Stimulated activated CD4-positive, alpha-beta T cell treated with anti-CD3 and anti-CD28 coated beads, Interleukin-1b, Interleukin-23, amount 100 ng/mL, for 1 hour (primary cell): ENCODE results near the gene SSR4.
"Not testable (repeated sequence)": the region's sequence is repeated elsewhere in the genome, so short reads cannot be mapped to it uniquely, and the experiment has no call there.

Source experiments
- DNase-seq, 2 donors: peaks; one replicate each; pipeline ENCODE4 v3.0.0-alpha.2; 2020; ENCODE audit warnings: low read depth in 2 of 2

Gene SSR4

DNA sequence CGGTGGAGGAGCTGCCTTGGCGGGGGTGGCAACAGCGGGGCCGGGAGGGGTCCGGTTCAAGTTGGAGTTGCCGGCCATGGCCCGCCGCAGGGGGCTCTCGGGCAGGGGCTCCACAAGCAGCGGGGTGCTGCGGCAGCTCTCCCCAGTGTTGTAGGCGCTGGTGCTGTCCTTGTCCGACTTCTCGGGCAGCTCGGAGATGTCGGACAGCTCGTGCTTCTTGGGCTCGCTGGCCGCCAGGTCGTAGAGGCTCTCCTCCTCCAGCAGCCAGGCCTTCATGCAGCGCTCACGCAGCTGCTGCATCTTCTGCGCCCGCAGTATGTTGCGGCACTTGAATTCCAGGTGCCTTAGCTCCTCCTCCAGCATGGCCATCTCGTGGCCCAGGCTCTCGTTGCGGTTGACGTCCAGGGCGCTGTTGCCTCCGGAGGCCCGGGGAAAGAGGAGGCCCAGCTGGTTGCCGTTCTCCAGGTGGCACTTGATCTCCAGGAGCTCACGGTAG, 9.7 kb downstream of the SSR4 start:
- no peak for DNase-seq

DNA sequence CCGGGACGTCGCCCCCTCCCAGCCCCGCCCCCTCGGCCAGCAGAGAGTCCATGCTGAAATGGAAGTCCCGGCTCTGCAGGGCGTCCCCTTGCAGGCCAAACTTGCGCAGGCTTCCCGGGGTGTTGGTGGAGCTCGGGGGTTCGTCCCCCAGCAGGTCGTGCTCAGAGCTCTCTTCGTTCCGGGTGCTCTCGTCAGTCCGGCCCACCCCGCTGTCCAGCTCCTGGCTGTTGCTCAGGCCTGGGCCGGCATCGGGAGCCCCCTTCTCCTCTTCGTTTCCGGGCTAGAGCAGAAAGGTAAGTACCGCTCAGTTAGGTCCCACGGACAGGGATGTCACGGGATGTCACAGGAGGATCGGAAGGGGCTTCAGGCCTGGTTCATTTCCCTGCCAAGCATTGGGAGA, 10.2 kb downstream of the SSR4 start:
- DNase-seq = no peak

DNA sequence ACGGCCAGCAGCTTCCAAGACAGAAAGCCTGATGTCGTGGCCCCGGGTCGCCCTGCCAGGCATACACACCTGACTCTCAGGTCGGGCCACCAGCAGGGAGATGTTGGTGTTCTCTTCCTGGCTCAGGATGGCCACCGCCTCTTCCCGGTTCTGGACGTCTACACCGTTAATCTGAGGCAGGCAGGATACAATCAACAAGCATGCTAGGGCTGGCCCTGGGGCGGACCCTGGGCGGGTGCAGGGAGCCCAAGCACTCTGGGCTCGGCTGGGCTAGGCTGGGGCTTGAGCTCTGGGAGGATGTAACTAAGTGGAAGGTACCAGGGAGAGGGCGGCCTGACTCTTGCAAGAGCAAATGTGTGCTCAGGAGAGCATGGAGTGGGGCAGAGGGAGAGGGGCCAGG, 11.0 kb downstream of the SSR4 start:
- no peak for DNase-seq

DNA sequence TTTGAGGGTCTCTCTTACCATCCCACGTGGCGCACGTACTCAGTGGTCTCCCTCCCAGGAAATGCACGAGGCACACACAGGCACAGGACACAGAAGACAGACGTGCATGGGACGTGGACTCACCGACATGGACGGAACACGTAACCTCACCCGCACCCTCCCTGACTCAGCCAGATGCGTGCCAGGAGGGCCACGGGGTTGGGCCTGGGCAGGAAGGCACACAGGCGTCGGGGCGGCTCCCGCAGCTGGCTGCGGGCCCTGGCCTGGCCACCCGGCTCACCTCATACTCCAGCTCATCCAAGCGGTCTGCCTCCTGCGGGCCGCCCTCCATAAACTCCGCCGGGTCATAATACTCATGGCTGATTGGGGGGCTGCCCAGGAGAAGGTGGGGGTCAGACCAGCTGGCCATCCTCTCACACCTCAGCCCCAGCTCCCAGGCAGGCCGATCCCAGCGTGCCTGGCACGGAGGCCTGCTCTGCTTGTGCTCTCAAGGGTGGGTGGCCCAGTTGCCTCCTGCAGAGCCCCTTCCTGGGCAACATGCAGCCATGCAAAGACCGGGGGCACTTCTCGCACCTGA, 12.6 kb downstream of the SSR4 start:
- no peak for DNase-seq

DNA sequence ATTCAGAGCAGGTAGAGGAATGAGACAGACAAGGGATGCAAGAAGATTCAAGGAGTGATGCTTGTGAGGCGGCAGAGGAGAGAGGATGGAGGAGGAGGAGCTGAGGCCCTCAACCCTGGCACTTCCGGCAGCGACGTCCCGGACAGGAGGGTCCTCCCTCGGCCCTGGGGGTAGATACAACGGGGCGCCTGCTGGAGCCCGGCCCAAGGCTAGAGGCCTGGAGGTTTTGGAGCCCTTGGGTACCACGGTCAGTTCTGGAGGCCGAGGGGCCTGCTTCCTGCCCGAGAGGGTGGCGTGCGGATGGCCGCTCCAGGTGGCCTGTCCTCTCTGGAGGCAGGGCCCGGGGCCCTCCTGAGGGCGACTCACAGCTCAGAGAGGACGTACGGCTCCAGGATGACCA, 13.5 kb downstream of the SSR4 start:
- DNase-seq = no peak

DNA sequence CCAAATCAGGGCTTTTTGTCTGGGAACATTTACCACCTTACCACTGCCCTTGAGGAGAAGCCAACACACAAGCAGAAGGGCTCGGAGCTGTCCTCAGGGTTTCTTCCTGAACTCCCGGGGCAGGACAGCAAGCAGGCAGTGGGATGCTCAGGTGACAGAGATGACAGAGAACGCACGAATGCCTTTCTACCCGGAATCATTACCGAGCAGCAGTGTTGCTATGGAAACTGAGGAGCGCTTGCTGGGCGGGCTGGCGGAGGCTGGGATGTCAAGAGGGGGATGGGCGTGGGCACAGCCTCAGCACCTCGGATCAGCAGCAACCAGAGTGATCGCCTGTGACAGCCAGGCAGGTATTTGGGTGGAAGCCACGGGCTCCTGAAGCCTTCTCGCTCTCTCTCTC, 17.8 kb downstream of the SSR4 start:
- no peak for DNase-seq

DNA sequence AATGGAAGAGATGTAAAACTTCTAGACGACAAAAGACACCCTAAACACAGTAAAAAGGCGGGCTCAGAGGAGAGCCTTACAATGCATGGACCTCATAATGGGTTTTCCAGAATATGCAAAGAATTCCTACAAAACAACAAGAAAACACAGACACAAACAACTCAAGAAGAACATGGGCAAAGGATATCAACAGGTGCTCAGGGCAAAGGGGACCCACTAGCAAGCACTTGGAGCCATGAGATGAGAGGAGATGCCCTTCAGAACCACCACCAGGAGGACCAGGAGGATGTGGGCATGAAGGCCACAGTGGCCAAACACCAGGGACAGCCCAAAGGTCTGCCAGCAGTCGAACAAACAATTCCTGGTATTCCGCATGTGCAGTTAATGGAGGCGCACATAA, 18.7 kb downstream of the SSR4 start:
- no peak for DNase-seq

DNA sequence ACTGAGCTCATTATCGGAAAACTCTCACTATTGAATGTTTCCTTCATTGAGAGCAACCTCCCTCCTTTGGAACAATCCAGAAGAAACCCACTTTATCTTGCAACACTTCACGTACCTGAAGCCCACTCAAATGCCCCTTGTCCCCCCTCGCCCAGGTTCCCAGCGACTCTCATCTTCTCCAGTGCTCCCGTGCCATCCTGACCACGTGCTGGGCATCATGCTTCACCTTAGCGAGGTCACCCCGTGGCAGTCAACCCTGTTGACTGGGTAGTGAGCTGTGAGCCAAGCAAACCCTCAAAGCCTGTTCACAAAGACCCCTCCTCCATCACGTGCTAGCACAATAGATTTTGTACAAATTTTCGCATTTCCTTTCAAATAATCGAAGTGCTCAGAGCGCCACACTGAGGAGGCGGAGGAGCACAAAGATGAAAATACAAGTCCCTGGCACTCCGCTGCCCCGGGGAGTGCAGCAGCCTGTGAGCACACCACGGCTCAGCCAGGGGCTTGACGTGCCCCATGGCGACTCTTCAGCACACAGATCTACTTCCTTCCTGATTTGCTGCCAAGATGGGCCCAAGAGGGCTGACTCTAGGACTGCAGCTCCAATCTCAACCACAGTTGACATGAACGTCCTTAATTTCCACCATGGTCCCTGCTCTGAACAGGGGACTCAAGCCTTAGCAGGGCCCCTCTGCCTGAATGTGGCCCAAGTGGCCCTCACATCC, 20.3 kb downstream of the SSR4 start:
- DNase-seq = no peak

DNA sequence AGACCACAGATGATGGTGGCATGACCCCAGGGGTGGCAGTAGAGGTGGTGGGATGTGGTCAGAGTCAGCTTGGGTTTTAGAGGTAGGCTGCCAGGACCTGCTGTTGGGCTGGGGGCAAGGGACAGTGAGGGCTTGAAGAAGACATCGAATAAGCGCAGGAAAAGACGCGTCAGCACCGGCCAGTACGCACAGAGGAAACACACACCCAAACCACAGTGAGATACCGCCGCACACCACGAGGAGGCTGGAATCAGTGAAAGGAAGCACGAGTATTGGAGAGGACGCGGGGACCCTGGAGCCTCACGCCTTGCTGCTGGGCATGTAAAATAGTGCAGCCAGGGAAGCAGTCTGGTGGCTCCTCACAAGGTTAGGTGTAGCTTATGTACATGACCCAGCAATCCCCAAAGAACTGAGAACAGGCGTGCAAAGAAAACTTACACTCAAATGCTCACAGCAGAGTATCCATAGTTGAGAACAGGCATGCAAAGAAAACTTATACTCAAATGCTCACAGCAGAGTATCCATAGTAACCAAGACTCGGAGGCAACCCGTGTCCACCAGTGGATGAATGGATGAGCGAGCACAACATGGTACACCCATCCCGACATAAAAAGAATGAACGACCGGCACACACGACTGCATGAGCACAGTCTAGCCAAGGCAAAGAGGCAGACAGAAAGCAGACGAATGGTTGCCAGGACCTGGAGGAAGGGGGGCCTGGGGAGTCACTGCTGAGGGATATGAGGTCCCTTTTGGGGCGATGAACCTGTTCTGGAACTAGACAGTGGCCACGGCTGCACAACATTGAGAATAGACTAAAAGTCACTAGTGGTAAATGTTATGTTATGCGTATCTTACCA, 22.6 kb downstream of the SSR4 start:
- DNase-seq = no peak

DNA sequence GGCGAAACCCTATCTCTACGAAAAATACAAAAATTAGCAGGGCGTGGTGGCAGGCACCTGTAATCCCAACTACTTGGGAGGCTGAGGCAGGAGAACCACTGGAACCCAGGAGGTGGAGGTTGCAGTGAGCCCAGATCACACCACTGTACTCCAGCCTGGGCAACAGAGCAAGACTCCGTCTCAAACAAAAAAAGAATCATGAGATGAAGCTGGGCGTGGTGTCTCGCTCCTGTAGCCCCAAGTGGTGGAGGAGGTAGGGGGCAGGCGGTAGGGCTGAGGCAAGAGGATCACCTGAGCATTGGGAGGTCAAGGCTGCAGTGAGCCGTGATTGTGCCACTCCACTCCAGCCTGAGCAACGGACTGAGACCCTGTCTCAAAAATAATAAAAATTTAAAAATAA, 23.6 kb downstream of the SSR4 start:
- not testable (repeated sequence) for DNase-seq

DNA sequence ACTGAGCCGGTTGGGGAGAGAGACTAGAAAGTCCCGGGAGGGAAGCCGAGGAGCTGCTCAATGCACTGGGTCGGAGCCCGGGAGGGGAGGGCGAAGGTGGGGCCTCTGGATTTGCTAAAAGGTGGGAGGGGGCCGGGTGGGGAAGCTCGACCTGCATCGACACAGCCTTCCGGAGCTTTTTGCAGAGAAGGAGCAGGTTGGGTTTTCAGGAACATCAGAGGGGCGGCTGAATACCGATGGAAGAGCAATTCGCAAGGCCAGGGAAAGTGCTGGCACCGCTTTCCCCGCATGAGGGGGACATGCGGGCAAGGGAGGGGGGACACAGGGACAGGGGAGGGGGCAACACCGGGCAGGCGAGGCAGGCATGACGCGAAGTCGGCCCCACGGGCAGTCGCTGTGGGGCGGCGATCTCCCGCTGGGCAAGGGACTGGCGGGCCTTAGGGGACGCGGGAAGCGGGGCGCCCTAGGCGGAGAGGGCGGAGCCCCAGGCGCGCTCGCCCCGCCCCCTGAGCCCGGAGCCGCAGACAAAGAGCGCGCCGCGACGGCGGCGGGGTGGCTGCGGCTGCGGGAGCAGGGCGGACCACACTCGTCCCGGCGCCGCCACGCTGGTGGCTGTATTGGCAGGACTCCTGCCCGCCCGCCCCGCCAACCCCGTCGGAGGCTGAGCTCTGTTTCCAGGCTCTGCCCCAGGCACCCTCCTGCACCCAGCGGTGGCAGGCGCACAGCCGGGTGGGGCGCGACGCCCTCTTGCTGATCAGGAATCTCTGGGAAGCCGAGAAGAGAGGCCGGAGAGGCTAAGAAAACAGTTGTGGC, 24.3 kb downstream of the SSR4 start:
- DNase-seq = peak in 1 of 2 donors; percentile 27

DNA sequence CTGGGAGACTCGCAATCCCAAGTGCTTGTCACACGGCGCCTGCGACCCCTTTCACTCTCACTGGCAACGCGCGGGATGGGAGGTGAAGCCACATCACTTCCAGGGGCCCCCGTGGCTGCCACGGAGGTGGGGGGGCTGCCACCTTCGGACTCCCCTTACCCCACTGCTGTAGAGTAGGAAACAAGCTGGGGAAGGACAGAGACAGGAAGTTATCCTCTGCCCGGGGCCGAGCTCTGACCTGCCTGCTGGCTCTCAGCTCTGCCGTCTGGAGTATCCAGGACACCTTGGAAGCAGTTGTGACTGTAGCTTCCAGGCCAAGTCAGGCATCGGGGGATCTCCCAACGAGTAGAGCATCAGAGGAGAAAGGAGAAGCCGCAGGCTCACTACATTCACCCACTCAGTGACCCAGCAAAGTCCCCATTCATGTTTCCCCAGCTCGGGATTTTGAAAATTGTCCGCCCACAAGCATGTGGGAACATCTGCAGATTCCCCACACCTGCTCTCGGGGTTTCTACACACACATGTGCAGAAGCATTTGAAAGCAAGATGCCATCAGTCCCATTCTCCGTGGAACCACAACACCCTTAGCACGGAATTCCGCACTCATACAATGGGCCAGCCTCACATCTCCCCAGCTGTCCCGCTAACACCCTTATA, 25.0 kb downstream of the SSR4 start:
- no peak for DNase-seq

DNA sequence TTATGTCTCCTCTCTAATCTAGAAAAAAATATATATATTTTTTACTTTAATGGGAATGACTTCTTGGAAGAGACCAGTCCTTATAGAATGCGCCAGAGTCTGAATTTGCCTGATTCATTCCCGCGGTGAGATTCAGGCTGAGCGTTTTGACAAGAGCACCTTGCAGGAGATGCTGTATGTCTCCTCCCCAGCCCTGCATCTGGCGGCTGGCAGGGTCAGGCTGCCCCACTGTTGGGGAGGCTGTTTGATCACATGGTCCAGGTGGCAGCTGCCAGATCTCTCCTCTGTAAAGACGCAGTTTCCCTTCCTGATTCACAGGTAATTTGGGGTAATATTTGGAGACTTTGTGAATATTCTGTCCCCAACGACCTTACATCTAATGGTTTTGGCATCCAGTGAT, 26.1 kb downstream of the SSR4 start:
- DNase-seq = no peak

DNA sequence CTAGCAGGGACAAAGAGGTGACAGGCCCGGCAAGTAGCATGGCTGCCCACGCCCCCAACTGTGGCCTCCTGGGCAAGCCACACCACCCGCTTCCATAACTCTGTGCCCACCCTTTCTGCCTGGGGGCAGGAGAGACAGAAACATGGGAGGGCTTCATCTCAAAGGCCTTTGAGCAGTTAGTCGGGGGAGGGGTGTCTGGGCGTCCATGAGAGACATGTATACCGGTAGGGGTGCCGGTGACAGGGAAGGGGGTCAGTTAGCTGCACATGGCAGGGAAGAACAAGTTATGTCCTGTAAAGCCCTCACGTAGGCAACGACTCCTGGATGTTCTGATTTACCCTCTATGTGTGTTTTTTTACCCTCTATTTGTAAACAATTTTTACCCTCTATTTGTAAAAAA, 26.6 kb downstream of the SSR4 start:
- DNase-seq = no peak

DNA sequence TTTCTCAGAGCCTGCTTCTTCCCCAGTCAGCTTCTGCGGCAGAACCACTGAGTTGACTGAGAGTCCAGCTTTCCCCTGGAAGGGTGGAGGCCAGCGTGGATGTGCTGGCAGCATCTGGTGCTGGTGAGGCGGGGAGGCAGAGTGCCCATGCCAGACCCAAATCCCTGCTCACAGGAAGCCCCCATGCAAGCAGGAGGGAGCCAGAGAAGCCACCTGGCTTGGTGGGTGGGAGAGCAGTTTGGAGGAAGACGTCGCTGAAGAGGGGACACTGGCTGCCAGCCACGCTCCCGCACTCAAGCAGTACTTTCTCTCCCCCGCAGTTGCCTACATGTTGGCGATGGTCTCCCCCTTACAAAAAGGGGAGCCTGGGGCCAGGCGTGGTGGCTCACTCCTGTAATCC, 29.9 kb downstream of the SSR4 start:
- DNase-seq = no peak

DNA sequence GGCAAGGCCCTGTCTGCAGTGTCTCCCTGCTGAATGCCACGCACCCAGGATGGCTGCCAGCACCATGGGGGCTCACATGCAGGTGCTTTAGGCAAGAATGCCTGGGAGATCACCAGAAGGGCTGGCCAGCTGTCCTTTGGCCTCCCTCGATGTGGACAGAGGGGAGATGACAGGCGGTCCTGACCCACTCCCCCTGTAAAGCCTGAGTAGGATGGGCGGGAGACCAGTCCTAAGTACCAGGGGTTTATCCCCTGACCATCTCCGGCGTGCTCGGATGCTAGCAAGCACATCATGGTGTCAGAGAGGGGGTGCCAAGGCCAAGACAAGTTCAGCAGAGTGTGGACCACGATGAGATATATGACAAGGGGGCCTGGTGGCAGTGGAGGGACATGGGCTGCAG, 30.6 kb downstream of the SSR4 start:
- no peak for DNase-seq

DNA sequence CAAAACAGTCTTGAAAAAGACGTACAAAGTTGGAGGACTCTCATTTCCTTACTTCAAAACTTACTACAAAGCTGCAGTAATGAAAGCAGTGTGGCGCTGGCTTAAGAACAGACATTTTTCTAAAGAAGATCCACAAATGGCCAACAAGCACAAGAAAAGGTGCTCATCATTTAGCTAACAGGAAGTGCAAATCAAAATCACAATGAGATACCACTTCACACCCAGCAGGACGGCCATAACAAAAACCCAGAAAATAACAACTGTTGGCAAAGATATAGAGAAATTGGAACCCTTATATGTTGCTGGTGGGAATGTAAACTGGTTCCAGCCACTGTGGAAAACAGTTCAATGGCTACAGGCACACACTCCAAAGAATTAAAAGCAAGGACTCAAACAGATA, 32.5 kb downstream of the SSR4 start:
- DNase-seq = no peak

DNA sequence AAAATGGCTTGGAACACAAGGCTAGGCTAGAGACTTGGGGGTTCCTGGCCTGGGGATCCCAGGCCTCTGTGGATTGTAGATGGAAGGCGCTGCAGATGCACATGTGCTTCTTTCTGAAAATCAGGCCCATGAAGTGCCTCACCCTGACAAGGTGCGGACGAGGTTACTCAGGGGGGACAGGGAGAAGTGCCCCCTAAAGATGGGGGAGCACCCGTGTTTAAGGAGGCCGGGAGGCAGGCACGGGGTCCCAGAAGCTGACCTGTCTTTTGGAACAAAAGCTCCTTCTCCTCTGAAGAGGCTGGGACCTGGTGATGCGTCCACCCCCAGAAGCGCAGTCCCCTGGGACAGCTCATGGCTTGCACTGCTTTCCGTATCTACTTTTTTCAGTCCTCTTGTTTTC, 33.4 kb downstream of the SSR4 start:
- DNase-seq = no peak

DNA sequence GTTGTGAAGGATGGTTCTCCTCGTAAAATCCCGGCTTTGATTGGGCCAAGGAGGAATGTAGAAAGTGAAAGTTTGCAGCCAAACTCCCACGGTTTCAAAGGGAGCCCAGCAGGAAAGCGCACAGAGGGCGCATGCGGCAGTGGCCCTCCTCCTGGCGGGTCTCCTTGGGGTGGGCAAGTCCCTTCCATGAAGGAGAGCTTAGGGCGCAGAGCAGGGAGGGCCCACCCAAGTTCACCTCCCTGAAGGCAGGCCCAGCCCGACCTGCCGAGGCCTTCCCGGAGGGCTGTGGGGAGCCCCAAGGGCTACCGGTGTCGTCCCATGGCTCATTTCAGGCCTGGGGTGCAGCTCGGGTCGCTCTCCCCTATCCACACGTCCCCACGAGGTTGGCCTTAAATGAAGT, 33.8 kb downstream of the SSR4 start:
- no peak for DNase-seq

DNA sequence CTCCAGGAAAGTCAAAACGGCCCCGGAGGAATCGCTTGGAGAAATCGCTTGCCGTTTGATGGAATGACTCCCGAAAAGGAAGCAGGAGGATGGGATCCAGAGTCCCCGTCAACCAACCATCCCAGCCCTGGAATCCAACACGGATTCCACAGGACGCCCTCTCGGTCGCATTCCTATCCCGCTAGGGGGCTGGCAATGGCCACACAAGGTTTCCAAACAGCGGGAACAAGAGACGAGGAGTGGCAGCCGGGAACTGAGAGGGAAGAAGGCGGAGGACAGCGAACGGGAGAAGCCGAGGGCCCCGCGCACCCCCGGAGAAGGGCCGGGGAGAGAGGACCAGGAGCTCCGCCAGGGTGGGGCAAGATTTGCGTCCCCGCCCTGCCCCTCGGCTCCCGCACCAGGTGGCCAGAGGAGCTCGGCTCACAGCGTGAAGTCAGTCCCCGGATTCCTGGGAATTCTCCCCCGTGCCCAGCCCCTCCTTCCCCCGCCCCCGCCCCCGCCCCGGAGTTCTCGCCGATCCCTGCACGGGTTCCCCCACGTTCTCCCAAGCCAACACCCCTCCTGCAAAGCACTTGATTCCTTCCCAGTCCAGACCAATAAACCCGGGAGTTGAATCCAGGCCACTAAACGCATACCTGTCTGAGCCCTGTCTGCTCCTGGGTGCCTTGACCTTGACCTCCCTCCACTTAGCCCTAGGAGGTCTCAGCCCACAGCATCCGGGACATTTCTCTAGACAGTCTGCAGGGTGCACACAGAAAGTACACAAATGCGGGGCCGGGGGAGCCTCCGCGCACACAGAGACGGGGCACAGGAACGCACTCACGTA, 34.5 kb downstream of the SSR4 start:
- no peak for DNase-seq

DNA sequence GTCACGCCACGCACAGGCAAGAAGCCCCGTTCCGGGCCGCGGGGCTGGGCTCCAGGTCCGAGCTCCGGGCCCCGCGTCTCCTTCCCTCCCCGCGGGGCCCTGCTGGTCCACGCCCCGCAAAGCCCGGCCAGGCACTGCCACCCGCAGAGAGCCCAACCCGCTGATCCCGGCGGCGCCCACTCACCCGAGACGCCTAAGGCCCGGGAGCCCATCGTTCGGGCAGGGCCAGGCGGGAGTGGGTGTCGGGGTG, 35.0 kb downstream of the SSR4 start:
- DNase-seq = no peak
